GM10847 (cell line): ENCODE data around the gene TBC1D17.

ENCODE experiments used
- POLR2A ChIP-seq: IDR thresholded peaks from 2 replicates; pipeline ENCODE4 v1.6.1; 2011; ENCODE audit not compliant: insufficient read length; ENCODE audit errors: extremely low read depth

TBC1D17 gene

GRCh38 chr19:49843265-49843664 is 34.2 kb upstream of the TBC1D17 start:
- no peak for TF ChIP-seq POLR2A

GRCh38 chr19:49844138-49845095 is 33.1 kb upstream of the TBC1D17 start:
- TF ChIP-seq POLR2A: no peak

- TF ChIP-seq POLR2A: no peak
Observed at GRCh38 chr19:49845414-49845813, 32.1 kb upstream of the TBC1D17 start.

- TF ChIP-seq POLR2A: no peak
Observed at GRCh38 chr19:49846408-49846807, 31.1 kb upstream of the TBC1D17 start.

GRCh38 chr19:49847731-49848696 is 29.5 kb upstream of the TBC1D17 start:
- no peak for TF ChIP-seq POLR2A

- no peak for TF ChIP-seq POLR2A
Observed at GRCh38 chr19:49848938-49849337, 28.6 kb upstream of the TBC1D17 start.

GRCh38 chr19:49849433-49850220 is 27.9 kb upstream of the TBC1D17 start:
- TF ChIP-seq POLR2A: no peak

GRCh38 chr19:49850221-49850486 is 27.3 kb upstream of the TBC1D17 start:
- TF ChIP-seq POLR2A: no peak

- peak; percentile 62 for TF ChIP-seq POLR2A
Observed at GRCh38 chr19:49850487-49851342, 26.8 kb upstream of the TBC1D17 start, which contains the start of gene PTOV1. Gene PTOV1 (plus strand): TSS chr19:49851159.

GRCh38 chr19:49851456-49852259 is 25.8 kb upstream of the TBC1D17 start:
- no peak for TF ChIP-seq POLR2A

GRCh38 chr19:49852631-49853126 is 24.8 kb upstream of the TBC1D17 start:
- TF ChIP-seq POLR2A: no peak

- no peak for TF ChIP-seq POLR2A
Observed at GRCh38 chr19:49853852-49854377, 23.6 kb upstream of the TBC1D17 start.
